SH-SY5Y (cell line): ENCODE data around the gene PTPRR.

ENCODE experiments used
- GATA2 ChIP-seq: IDR thresholded peaks from 2 replicates; pipeline ENCODE4 v1.6.1; 2011; ENCODE audit warnings: mild to moderate bottlenecking, low read depth, low read length
- GATA3 ChIP-seq: IDR thresholded peaks from 2 replicates; pipeline ENCODE4 v1.6.1; 2011; ENCODE audit warnings: low read depth, mild to moderate bottlenecking, low read length, moderate library complexity

- no peak for TF ChIP-seq GATA3
- TF ChIP-seq GATA2, result no peak
Observed at GRCh38 chr12:70741256-70741655, 179.3 kb downstream of the PTPRR start.
